H9 (cell line): Measurements from ENCODE around the gene CDK6. TPM values are rescaled to one million over a fixed set of nuclear protein-coding genes. Genes with fewer than 3 reads are reported as not detected.

Source experiments
- DNase-seq: peaks from one replicate; pipeline ENCODE4 v3.0.0-alpha.2; 2017
- H2AFZ ChIP-seq: one replicate; pipeline ENCODE4 v1.6.1; 2013; ENCODE audit warnings: mild to moderate bottlenecking, low read length, control low read depth, moderate library complexity
- H2AK5ac ChIP-seq: 2 replicates; pipeline ENCODE4 v1.6.1; 2013; ENCODE audit warnings: low read length, control low read depth, mixed read lengths; ENCODE audit not compliant: insufficient read length
- H2BK120ac ChIP-seq: one replicate; pipeline ENCODE4 v1.6.1; 2013; ENCODE audit warnings: low read depth, mild to moderate bottlenecking, low read length, control low read depth, inconsistent platforms; ENCODE audit not compliant: poor library complexity, severe bottlenecking
- H2BK12ac ChIP-seq: 2 replicates; pipeline ENCODE4 v1.6.1; 2013; ENCODE audit warnings: low read length, control low read depth, mixed read lengths, low read depth; ENCODE audit not compliant: insufficient read length
- H2BK15ac ChIP-seq: 2 replicates; pipeline ENCODE4 v1.6.1; 2013; ENCODE audit warnings: low read depth, low read length, control low read depth
- H2BK20ac ChIP-seq: one replicate; pipeline ENCODE4 v1.6.1; 2013; ENCODE audit warnings: low read depth, mild to moderate bottlenecking, low read length, control low read depth, inconsistent platforms; ENCODE audit not compliant: poor library complexity, severe bottlenecking
- H2BK5ac ChIP-seq: 2 replicates; pipeline ENCODE4 v1.6.1; 2013; ENCODE audit warnings: low read length, control low read depth, mixed read lengths; ENCODE audit not compliant: insufficient read length
- H3K14ac ChIP-seq: 2 replicates; pipeline ENCODE4 v1.6.1; 2013; ENCODE audit warnings: low read length, control low read depth; ENCODE audit not compliant: insufficient read depth
- H3K18ac ChIP-seq: 2 replicates; pipeline ENCODE4 v1.6.1; 2013; ENCODE audit warnings: low read depth, mild to moderate bottlenecking, mixed read lengths, low read length, control low read depth; ENCODE audit not compliant: insufficient read length
- H3K23ac ChIP-seq: 2 replicates; pipeline ENCODE4 v1.6.1; 2013; ENCODE audit warnings: low read length, control low read depth, mixed read lengths, low read depth; ENCODE audit not compliant: insufficient read length
- H3K23me2 ChIP-seq: 2 replicates; pipeline ENCODE4 v1.6.1; 2013; ENCODE audit warnings: low read depth, mild to moderate bottlenecking, mixed read lengths, low read length, control low read depth; ENCODE audit not compliant: insufficient read length, poor library complexity, severe bottlenecking
- H3K27ac ChIP-seq: 2 replicates; pipeline ENCODE4 v1.5.1; 2013; ENCODE audit warnings: low read length, control low read depth, mixed read lengths, low read depth; ENCODE audit not compliant: insufficient read length
- H3K27me3 ChIP-seq: 2 replicates; pipeline ENCODE4 v1.6.1; 2013; ENCODE audit warnings: low read length, control low read depth, inconsistent platforms; ENCODE audit not compliant: insufficient read depth
- H3K4ac ChIP-seq: 2 replicates; pipeline ENCODE4 v1.6.1; 2013; ENCODE audit warnings: low read depth, mild to moderate bottlenecking, control low read depth, inconsistent platforms, low read length, moderate library complexity
- H3K4me1 ChIP-seq: 2 replicates; pipeline ENCODE4 v1.6.1; 2013; ENCODE audit warnings: low read length, control low read depth, inconsistent platforms; ENCODE audit not compliant: insufficient read depth
- H3K4me2 ChIP-seq: 2 replicates; pipeline ENCODE4 v1.6.1; 2013; ENCODE audit warnings: low read length, control low read depth, mixed read lengths; ENCODE audit not compliant: insufficient read length, insufficient read depth
- H3K56ac ChIP-seq: 2 replicates; pipeline ENCODE4 v1.6.1; 2013; ENCODE audit warnings: low read depth, mild to moderate bottlenecking, mixed read lengths, low read length, control low read depth; ENCODE audit not compliant: insufficient read length
- H3K79me1 ChIP-seq: 2 replicates; pipeline ENCODE4 v1.6.1; 2013; ENCODE audit warnings: low read depth, mild to moderate bottlenecking, moderate library complexity, low read length, control low read depth, inconsistent platforms; ENCODE audit not compliant: insufficient read depth, poor library complexity, severe bottlenecking
- H3K79me2 ChIP-seq: 2 replicates; pipeline ENCODE4 v1.6.1; 2013; ENCODE audit warnings: low read length, control low read depth, inconsistent platforms; ENCODE audit not compliant: insufficient read depth
- H3K9ac ChIP-seq: 2 replicates; pipeline ENCODE4 v1.6.1; 2013; ENCODE audit warnings: low read length, control low read depth, mixed read lengths; ENCODE audit not compliant: insufficient read length; ENCODE audit errors: extremely low read depth
- H3K9me3 ChIP-seq: one replicate; pipeline ENCODE4 v1.6.1; 2013; ENCODE audit warnings: low read depth, low read length, inconsistent platforms; ENCODE audit not compliant: control insufficient read depth
- H3T11ph ChIP-seq: one replicate; pipeline ENCODE4 v1.6.1; 2013; ENCODE audit warnings: mild to moderate bottlenecking, low read length, control low read depth, inconsistent platforms
- H4K20me1 ChIP-seq: one replicate; pipeline ENCODE4 v1.6.1; 2013; ENCODE audit not compliant: control insufficient read depth, insufficient read length, insufficient read depth
- H4K5ac ChIP-seq: 2 replicates; pipeline ENCODE4 v1.6.1; 2013; ENCODE audit warnings: low read depth, mild to moderate bottlenecking, mixed read lengths, low read length, control low read depth; ENCODE audit not compliant: insufficient read length
- H4K8ac ChIP-seq: replicated peaks from 2 replicates; pipeline ENCODE4 v1.6.1; 2013; ENCODE audit warnings: low read length, control low read depth, mixed read lengths, low read depth; ENCODE audit not compliant: insufficient read length
- H4K91ac ChIP-seq: 2 replicates; pipeline ENCODE4 v1.6.1; 2013; ENCODE audit warnings: low read depth, mild to moderate bottlenecking, moderate library complexity, mixed read lengths, low read length, control low read depth; ENCODE audit not compliant: insufficient read length
- H3K27ac Mint-ChIP-seq, 3 experiments: 2 replicates in 2 of 3; 3 replicates in 1 of 3; pipeline ENCODE4 v1.8.0; 2020 to 2021; ENCODE audit warnings: mixed read lengths in 3 of 3, mild to moderate bottlenecking in 1 of 3, moderate library complexity in 1 of 3
- H3K27me3 Mint-ChIP-seq: 2 replicates; pipeline ENCODE4 v1.8.0; 2021; ENCODE audit warnings: low read depth, mild to moderate bottlenecking, moderate library complexity, mixed read lengths
- H3K36me3 Mint-ChIP-seq, 3 experiments: 2 replicates in 2 of 3; 3 replicates in 1 of 3; pipeline ENCODE4 v1.8.0; 2020 to 2021; ENCODE audit warnings: low read depth in 3 of 3, mixed read lengths in 3 of 3; ENCODE audit not compliant: insufficient read depth in 1 of 3
- H3K4me1 Mint-ChIP-seq, 2 experiments: 2 replicates each; pipeline ENCODE4 v1.8.0; 2020; ENCODE audit warnings: mixed read lengths in 2 of 2
- H3K4me3 Mint-ChIP-seq, 2 experiments: 2 replicates in 1 of 2; 3 replicates in 1 of 2; pipeline ENCODE4 v1.8.0; 2020 to 2021; ENCODE audit warnings: mild to moderate bottlenecking in 2 of 2, mixed read lengths in 2 of 2, moderate library complexity in 1 of 2
- H3K9me3 Mint-ChIP-seq, 2 experiments: 2 replicates in 1 of 2; 3 replicates in 1 of 2; pipeline ENCODE4 v1.8.0; 2020; ENCODE audit warnings: mild to moderate bottlenecking in 2 of 2, mixed read lengths in 2 of 2, moderate library complexity in 1 of 2
- CTCF ChIP-seq: fragments of 200-600 bp; sonication (generic); conservative IDR thresholded peaks from 3 replicates; pipeline ENCODE4 v1.8.0; 2021; ENCODE audit warnings: antibody characterized with exemption, mild to moderate bottlenecking
- WGBS: extraction: QIAGEN DNeasy Blood & Tissue Kit; methylation state at CpG from one replicate; pipeline ENCODE4 v1.1.7; 2013; ENCODE audit warnings: missing lambda C conversion rate, low lambda C conversion rate, mixed read lengths; ENCODE audit not compliant: insufficient read length; ENCODE audit errors: extremely low coverage; 5-methylcytosine and 5-hydroxymethylcytosine counted together
- total RNA-seq: library from RNA; stranded (reverse); gene quantifications from 2 replicates; pipeline ENCODE4 v1.2.1, GENCODE V29; 2021

CDK6 gene
- total RNA-seq, 1 experiment from 2014 or later = 30.0 TPM

GRCh38 chr7:92751902-92752901 is 84.2 kb downstream of the CDK6 start:
- peaks cover 9% of the 10 kb centered on the region; the same call in 1 of the 2 replicates for H3K4me1 ChIP-seq
- no peaks in the 10 kb centered on the region for H3K79me2 ChIP-seq
- no peak overlapping the region for H3K27ac ChIP-seq

More at GRCh38 chr7:92751902-92752901, 84.2 kb downstream of the CDK6 start:
- WGBS = no CpG with 5 or more reads among the region's 4 CpGs
- Histone ChIP-seq H3K9ac (no peak overlapping the region), H3K27me3 (no peaks in the 10 kb centered on the region), H4K5ac (no peak overlapping the region), H3K23ac (no peak overlapping the region), H2BK5ac (no peak overlapping the region), H2BK120ac (no peak overlapping the region), H2BK20ac (no peak overlapping the region), H2BK15ac (no peak overlapping the region), H3K14ac (no peak overlapping the region), H4K8ac (no peak overlapping the region), H4K20me1 (no peaks in the 10 kb centered on the region), H2AK5ac (no peak overlapping the region), H3T11ph (no peak overlapping the region), H3K56ac (no peak overlapping the region), H2BK12ac (no peak overlapping the region), H3K79me1 (no peaks in the 10 kb centered on the region), H3K9me3 (no peaks in the 10 kb centered on the region), H3K4ac (no peak overlapping the region), H3K23me2 (no peaks in the 10 kb centered on the region), H3K4me2 (no peak overlapping the region), H2AFZ (no peak overlapping the region), H3K18ac (no peak overlapping the region), H4K91ac (no peak overlapping the region)
- TF ChIP-seq CTCF = no peak
- Mint-ChIP-seq H3K27ac (no peak overlapping the region; a peak in 1 of 7 replicates), H3K9me3 (no peaks in the 10 kb centered on the region; a peak in 1 of 5 replicates), H3K27me3 (no peaks in the 10 kb centered on the region), H3K36me3 (peaks cover 0 to 1% (median 0%) of the 10 kb centered on the region in 3 experiments; a peak in 3 of 7 replicates), H3K4me3 (no peak overlapping the region), H3K4me1 (peaks cover 54 to 67% of the 10 kb centered on the region in 2 experiments)
- no peak for DNase-seq
